C4-2B (cell line): Measurements from ENCODE around the gene KIF13A.
"Not testable (repeated sequence)": the region's sequence is repeated elsewhere in the genome, so short reads cannot be mapped to it uniquely, and the experiment has no call there.

Experiments used
- H3K27ac ChIP-seq: fragments of 450-650 bp; 2 replicates; pipeline ENCODE4 v1.5.1; 2017
- CTCF ChIP-seq: fragments of 450-650 bp; conservative IDR thresholded peaks from 2 replicates; pipeline ENCODE4 v1.5.1; 2017; ENCODE audit warnings: mild to moderate bottlenecking
- ZFX ChIP-seq: fragments of 450-650 bp; IDR thresholded peaks from 2 replicates; pipeline ENCODE4 v1.6.1; 2017

Gene KIF13A

DNA sequence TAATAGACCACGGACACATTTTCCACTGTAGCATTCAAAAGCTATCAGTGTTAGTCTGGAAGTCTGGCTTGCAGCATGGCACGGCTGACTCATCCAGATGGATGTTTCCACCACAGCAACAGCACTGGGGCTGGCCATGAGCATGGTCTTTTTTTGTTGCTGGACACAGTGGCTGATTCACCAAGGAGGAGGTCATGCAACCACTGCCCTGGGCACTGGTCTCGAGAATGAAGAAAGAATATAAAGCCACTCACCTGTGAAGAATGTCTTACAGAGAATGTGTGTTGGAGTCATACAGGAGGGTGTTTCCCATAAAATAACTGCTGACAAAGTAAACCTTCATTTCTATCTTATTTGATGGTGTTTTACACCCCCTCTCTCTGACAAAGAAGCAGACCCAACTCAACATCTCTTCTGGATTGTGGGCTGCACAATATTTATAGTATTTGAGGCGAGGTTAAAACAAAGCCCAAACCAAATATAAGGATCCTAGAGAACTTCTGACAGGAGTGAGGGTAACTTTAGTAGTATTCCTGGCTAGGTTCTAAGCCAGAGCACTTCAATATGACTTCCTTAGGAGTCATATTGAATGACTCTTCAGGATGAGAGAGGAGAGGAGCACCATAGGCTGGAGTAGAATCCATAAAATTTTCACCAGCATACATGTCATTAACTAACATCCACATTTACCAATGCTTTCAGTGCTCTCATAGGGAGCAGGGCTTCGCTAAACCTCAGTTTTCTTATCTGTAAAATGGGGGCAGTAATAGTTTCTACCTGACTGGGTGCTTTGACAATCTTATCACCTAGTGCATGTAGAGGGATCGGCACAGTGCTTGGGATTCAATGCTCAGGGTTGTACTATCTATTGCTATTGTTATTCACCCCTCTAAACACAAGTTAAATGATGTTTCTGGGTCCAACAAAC, 121.4 kb downstream of the KIF13A start:
- H3K27ac ChIP-seq: no peak overlapping the region

DNA sequence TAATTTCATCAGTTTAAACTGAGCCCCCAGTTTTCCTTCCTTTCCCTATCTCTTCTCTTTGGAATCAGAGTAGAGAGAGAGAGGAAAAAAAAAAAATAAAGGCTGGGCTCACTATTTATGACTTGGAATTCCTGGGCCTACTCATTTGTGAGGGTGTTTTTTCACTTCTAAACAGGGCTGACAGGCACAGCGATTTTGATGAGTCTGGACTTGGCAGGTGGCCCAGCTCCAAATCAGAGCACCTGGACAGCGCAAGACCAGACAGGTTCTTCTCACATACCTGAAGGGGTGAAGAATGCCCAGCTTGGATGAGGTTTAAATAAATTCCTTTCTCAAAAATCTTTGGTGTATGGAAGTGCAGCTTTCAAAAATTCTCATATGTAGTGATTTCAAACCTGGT, 122.2 kb downstream of the KIF13A start:
- H3K27ac ChIP-seq: no peak overlapping the region
- TF ChIP-seq CTCF: no peak
- no peak for TF ChIP-seq ZFX

More for the DNA sequence above, 121.4 kb downstream of the KIF13A start:
- TF ChIP-seq ZFX (no peak), CTCF (no peak)

DNA sequence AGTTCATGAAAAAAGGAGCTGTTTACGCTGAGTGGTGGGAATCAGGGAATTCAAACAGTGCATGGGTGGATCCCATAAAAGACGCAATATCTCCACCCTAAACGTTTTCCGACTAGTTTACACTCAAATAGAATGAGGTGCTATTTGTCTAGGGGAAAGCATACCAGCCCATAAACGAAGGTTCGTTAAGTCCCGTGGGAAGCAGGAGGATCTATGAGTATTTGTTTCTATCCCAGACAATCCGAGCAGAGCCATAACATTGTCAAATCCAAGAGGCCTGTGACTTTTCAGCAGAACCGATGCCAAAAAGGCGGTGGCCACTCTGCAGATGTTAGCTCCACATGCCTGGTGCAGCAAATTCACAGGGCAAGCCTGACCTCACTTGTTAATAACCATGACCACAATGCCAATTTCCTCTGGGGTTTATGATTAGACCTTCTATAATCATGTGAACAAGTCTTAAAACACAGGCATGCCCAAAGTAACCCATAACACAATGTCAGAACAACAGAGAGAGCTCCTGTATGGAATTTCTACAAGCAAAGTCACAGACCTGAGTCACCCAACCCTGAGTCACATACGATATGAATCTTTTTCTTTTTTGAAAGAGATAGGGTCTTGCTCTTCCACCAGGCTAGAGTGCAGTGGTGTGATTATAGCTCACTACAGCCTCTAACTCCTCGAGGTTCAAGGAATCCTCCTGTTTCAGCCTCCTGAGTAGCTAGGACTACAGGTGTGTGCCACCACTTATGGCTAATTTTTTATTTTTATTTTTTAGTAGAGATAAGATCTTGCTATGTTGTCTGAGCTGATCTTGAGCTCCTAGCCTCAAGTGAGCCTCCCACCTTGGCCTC, 123.3 kb downstream of the KIF13A start:
- H3K27ac ChIP-seq: no peak overlapping the region
- TF ChIP-seq CTCF (no peak), ZFX (no peak)

GRCh38 chr6:17861361-17861760, 126.1 kb downstream of the KIF13A start:
- H3K27ac ChIP-seq: no peak overlapping the region
- TF ChIP-seq ZFX (no peak), CTCF (no peak)

- H3K27ac ChIP-seq: no peak overlapping the region
- TF ChIP-seq CTCF: no peak
- no peak for TF ChIP-seq ZFX
Observed at GRCh38 chr6:17859846-17860245, 127.6 kb downstream of the KIF13A start.

DNA sequence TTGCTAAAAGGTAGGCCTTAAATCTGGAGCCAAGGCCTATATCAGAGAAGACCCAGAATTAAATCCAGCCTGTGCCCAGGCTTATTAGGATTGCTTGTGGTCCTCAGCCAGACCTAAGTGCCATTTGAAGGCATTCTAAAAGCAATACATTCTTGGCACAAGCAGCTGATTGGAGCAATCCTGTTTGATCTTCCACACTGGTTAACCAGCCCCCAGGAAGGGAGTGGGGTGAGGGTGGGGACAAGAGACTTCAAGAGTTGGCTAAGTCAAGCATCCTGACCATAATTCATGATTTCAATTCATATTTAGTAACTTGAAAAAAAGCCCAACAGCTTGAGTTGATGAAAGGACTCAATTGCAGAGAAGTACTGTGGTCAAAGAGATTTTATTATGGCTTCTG, 128.9 kb downstream of the KIF13A start:
- no peak overlapping the region for H3K27ac ChIP-seq
- TF ChIP-seq CTCF: no peak
- no peak for TF ChIP-seq ZFX

- H3K27ac ChIP-seq: not testable (repeated sequence)
Observed at GRCh38 chr6:17857188-17857587, 130.2 kb downstream of the KIF13A start.
